ENCODE results near the gene HMHB1. TPM values are rescaled to one million over a fixed set of nuclear protein-coding genes. Genes with fewer than 3 reads are reported as not detected.

Gene HMHB1
- total and polyA plus RNA-seq, 2 experiments from 2014 or later, result not detected

- 66 to 72% methylated on average over 2 of the region's 2 CpGs for WGBS, 2 experiments (ENCODE audit: low coverage in 1 of 2, low lambda C conversion rate in 2 of 2, missing lambda C conversion rate in 2 of 2)
- no peaks in the 10 kb centered on the region for H3K9me2 ChIP-seq (ENCODE audit: insufficient read depth)
- no peak overlapping the region for H3K27ac ChIP-seq
- H3K4me2 ChIP-seq (ENCODE audit: unreplicated experiment), result no peak overlapping the region
- no peak overlapping the region for H3K4me3 ChIP-seq
- peak overlapping the region; percentile 23; the same call in 1 of the 2 replicates for H2AFZ ChIP-seq
- H3K9ac ChIP-seq, result no peak overlapping the region
- H4K20me1 ChIP-seq (ENCODE audit: insufficient read depth), result no peaks in the 10 kb centered on the region
- no peaks in the 10 kb centered on the region for H3K79me2 ChIP-seq (ENCODE audit: insufficient read depth)
- H3F3A ChIP-seq (ENCODE audit: insufficient read depth), result no peaks in the 10 kb centered on the region
- no peaks in the 10 kb centered on the region for H3K9me3 ChIP-seq (ENCODE audit: low read depth)
- no peaks in the 10 kb centered on the region for H3K36me3 ChIP-seq (ENCODE audit: low read depth)
- DNase-seq, result peak; percentile 42
- H3K4me1 ChIP-seq (ENCODE audit: insufficient read depth), result peaks cover 18% of the 10 kb centered on the region
- H3K27me3 ChIP-seq (replicated peaks; ENCODE audit: insufficient read depth), result no peaks in the 10 kb centered on the region
- in situ Hi-C loops (cut with MboI), result no loop called here
- no peak for TF ChIP-seq EZH2phosphoT487 (IDR thresholded peaks at IDR 0.05; ENCODE audit: insufficient read depth, low read depth)
- TF ChIP-seq EZH2 (IDR thresholded peaks at IDR 0.05; ENCODE audit: insufficient read depth, poor library complexity, severe bottlenecking), result no peak
Measured at GRCh38 chr5:143820451-143820850, 8.5 kb downstream of the HMHB1 start.

- Histone ChIP-seq H3K36me3 (ENCODE audit: low read depth) (no peaks in the 10 kb centered on the region), H4K20me1 (ENCODE audit: insufficient read depth) (no peaks in the 10 kb centered on the region), H2AFZ (no peak overlapping the region), H3K9me3 (ENCODE audit: low read depth) (no peaks in the 10 kb centered on the region), H3K27me3 (replicated peaks; ENCODE audit: insufficient read depth) (no peaks in the 10 kb centered on the region), H3K4me3 (no peak overlapping the region), H3K4me2 (ENCODE audit: unreplicated experiment) (peak overlapping the region; percentile 30), H3K79me2 (ENCODE audit: insufficient read depth) (no peaks in the 10 kb centered on the region), H3K27ac (no peak overlapping the region), H3K9ac (no peak overlapping the region), H3F3A (ENCODE audit: insufficient read depth) (peaks cover 4% of the 10 kb centered on the region; the same call in 1 of the 2 replicates), H3K4me1 (ENCODE audit: insufficient read depth) (peaks cover 25% of the 10 kb centered on the region), H3K9me2 (ENCODE audit: insufficient read depth) (no peaks in the 10 kb centered on the region)
- in situ Hi-C loops (cut with MboI), result loop anchor here (5.0 kb wide), 1 partner anchor 423 kb away; the partner anchor contains the start of gene NR3C1
- DNase-seq, result peak; percentile 75
- TF ChIP-seq EZH2 (IDR thresholded peaks at IDR 0.05; ENCODE audit: insufficient read depth, poor library complexity, severe bottlenecking), result no peak
- no peak for TF ChIP-seq EZH2phosphoT487 (IDR thresholded peaks at IDR 0.05; ENCODE audit: insufficient read depth, low read depth)
- WGBS, 2 experiments (ENCODE audit: low coverage in 1 of 2, low lambda C conversion rate in 2 of 2, missing lambda C conversion rate in 2 of 2), result 24% methylated on average over 8 of the region's 8 CpGs
Measured at GRCh38 chr5:143824851-143825720, 13.1 kb downstream of the HMHB1 start.

GRCh38 chr5:143826951-143827444 is 15.0 kb downstream of the HMHB1 start:
- TF ChIP-seq EZH2phosphoT487 (IDR thresholded peaks at IDR 0.05; ENCODE audit: insufficient read depth, low read depth) (no peak), EZH2 (IDR thresholded peaks at IDR 0.05; ENCODE audit: insufficient read depth, poor library complexity, severe bottlenecking) (no peak)
- Histone ChIP-seq H3K36me3 (ENCODE audit: low read depth) (no peaks in the 10 kb centered on the region), H3K9ac (no peak overlapping the region), H3K4me3 (no peak overlapping the region), H3K4me1 (ENCODE audit: insufficient read depth) (peaks cover 18% of the 10 kb centered on the region), H3K9me2 (ENCODE audit: insufficient read depth) (no peaks in the 10 kb centered on the region), H3K27ac (no peak overlapping the region), H3K4me2 (ENCODE audit: unreplicated experiment) (no peak overlapping the region), H3K27me3 (replicated peaks; ENCODE audit: insufficient read depth) (no peaks in the 10 kb centered on the region), H3F3A (ENCODE audit: insufficient read depth) (peaks cover 4% of the 10 kb centered on the region; the same call in 1 of the 2 replicates), H4K20me1 (ENCODE audit: insufficient read depth) (no peaks in the 10 kb centered on the region), H3K79me2 (ENCODE audit: insufficient read depth) (no peaks in the 10 kb centered on the region), H3K9me3 (ENCODE audit: low read depth) (no peaks in the 10 kb centered on the region), H2AFZ (0 out of 2 replicates have a peak overlapping the region, but pooled peaks have one; percentile 19)
- in situ Hi-C loops (cut with MboI), result loop anchor here (5.0 kb wide), 1 partner anchor 425 kb away; the partner anchor contains the start of gene NR3C1
- DNase-seq, result peak; percentile 25
- 57 to 63% methylated on average over 3 of the region's 3 CpGs for WGBS, 2 experiments (ENCODE audit: low coverage in 1 of 2, low lambda C conversion rate in 2 of 2, missing lambda C conversion rate in 2 of 2)

GRCh38 chr5:143828710-143829109 is 16.7 kb downstream of the HMHB1 start:
- WGBS, 2 experiments (ENCODE audit: low coverage in 1 of 2, low lambda C conversion rate in 2 of 2, missing lambda C conversion rate in 2 of 2), result 69 to 73% methylated on average over 3 of the region's 3 CpGs
- Histone ChIP-seq H3F3A (ENCODE audit: insufficient read depth) (peaks cover 4% of the 10 kb centered on the region; the same call in 1 of the 2 replicates), H3K9me3 (ENCODE audit: low read depth) (no peaks in the 10 kb centered on the region), H4K20me1 (ENCODE audit: insufficient read depth) (no peaks in the 10 kb centered on the region), H2AFZ (peak overlapping the region; percentile 25; the same call in 1 of the 2 replicates), H3K4me2 (ENCODE audit: unreplicated experiment) (no peak overlapping the region), H3K27ac (no peak overlapping the region), H3K4me1 (ENCODE audit: insufficient read depth) (peaks cover 18% of the 10 kb centered on the region), H3K4me3 (no peak overlapping the region), H3K36me3 (ENCODE audit: low read depth) (no peaks in the 10 kb centered on the region), H3K9ac (no peak overlapping the region), H3K27me3 (replicated peaks; ENCODE audit: insufficient read depth) (no peaks in the 10 kb centered on the region), H3K79me2 (ENCODE audit: insufficient read depth) (no peaks in the 10 kb centered on the region), H3K9me2 (ENCODE audit: insufficient read depth) (no peaks in the 10 kb centered on the region)
- no peak for TF ChIP-seq EZH2 (IDR thresholded peaks at IDR 0.05; ENCODE audit: insufficient read depth, poor library complexity, severe bottlenecking)
- TF ChIP-seq EZH2phosphoT487 (IDR thresholded peaks at IDR 0.05; ENCODE audit: insufficient read depth, low read depth), result no peak
- in situ Hi-C loops (cut with MboI), result loop anchor here (5.0 kb wide), 1 partner anchor 426 kb away; the partner anchor contains the start of gene NR3C1
- no peak for DNase-seq
